ENCODE measurements around the gene ELOVL5.
A peak's percentile ranks its signal among the peaks of the same experiment; 100 is the strongest.
"Not testable (repeated sequence)": the region's sequence is repeated elsewhere in the genome, so short reads cannot be mapped to it uniquely, and the experiment has no call there.

ELOVL5 gene

DNA sequence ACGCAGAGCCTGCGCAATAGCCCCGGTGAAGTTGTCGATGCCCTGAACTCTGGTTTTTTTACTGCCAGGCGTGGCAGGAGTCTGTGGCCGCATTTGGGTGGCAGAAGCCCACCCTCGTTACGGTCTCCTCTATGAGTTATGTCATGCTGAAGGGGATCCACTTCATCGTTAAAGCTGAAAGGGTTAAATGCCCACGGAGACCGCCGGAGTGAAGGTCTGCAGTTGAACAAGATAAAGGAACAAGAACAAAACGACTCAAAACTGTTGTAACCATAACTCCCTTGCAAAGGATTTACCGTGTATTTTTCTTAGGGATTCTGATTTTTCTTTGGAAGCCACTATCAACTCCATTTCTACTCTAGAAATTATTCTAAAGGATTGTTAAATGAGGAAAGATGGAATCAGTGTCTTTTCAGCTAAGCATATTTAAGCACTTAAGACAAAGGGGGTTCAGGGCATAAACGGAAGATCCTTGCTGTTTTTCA is 501 bp upstream of the ELOVL5 start:
- peak overlapping the region; percentile 85 for H3K4me3 ChIP-seq (replicated peaks; ENCODE audit: insufficient read depth, low read length)
- H3K27me3 ChIP-seq (ENCODE audit: insufficient read depth, poor library complexity, severe bottlenecking): no peaks in the 10 kb centered on the region
- no peak for TF ChIP-seq GABPA (IDR thresholded peaks at IDR 0.05; ENCODE audit: low read depth)
- 0 out of 2 replicates have a peak, but pooled peaks have one; percentile 5 for TF ChIP-seq POLR2AphosphoS5 (IDR thresholded peaks at IDR 0.05; ENCODE audit: low read depth)
- TF ChIP-seq, protein P1, sequence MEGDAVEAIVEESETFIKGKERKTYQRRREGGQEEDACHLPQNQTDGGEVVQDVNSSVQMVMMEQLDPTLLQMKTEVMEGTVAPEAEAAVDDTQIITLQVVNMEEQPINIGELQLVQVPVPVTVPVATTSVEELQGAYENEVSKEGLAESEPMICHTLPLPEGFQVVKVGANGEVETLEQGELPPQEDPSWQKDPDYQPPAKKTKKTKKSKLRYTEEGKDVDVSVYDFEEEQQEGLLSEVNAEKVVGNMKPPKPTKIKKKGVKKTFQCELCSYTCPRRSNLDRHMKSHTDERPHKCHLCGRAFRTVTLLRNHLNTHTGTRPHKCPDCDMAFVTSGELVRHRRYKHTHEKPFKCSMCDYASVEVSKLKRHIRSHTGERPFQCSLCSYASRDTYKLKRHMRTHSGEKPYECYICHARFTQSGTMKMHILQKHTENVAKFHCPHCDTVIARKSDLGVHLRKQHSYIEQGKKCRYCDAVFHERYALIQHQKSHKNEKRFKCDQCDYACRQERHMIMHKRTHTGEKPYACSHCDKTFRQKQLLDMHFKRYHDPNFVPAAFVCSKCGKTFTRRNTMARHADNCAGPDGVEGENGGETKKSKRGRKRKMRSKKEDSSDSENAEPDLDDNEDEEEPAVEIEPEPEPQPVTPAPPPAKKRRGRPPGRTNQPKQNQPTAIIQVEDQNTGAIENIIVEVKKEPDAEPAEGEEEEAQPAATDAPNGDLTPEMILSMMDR (IDR thresholded peaks at IDR 0.05; ENCODE audit: insufficient read depth, low read length): no peak
- TF ChIP-seq SPI1 (IDR thresholded peaks at IDR 0.05; ENCODE audit: borderline replicate concordance, low read depth): no peak
- TF ChIP-seq, protein P2, sequence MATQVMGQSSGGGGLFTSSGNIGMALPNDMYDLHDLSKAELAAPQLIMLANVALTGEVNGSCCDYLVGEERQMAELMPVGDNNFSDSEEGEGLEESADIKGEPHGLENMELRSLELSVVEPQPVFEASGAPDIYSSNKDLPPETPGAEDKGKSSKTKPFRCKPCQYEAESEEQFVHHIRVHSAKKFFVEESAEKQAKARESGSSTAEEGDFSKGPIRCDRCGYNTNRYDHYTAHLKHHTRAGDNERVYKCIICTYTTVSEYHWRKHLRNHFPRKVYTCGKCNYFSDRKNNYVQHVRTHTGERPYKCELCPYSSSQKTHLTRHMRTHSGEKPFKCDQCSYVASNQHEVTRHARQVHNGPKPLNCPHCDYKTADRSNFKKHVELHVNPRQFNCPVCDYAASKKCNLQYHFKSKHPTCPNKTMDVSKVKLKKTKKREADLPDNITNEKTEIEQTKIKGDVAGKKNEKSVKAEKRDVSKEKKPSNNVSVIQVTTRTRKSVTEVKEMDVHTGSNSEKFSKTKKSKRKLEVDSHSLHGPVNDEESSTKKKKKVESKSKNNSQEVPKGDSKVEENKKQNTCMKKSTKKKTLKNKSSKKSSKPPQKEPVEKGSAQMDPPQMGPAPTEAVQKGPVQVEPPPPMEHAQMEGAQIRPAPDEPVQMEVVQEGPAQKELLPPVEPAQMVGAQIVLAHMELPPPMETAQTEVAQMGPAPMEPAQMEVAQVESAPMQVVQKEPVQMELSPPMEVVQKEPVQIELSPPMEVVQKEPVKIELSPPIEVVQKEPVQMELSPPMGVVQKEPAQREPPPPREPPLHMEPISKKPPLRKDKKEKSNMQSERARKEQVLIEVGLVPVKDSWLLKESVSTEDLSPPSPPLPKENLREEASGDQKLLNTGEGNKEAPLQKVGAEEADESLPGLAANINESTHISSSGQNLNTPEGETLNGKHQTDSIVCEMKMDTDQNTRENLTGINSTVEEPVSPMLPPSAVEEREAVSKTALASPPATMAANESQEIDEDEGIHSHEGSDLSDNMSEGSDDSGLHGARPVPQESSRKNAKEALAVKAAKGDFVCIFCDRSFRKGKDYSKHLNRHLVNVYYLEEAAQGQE (IDR thresholded peaks at IDR 0.05; ENCODE audit: insufficient replicate concordance, low read depth): no peak
- peak overlapping the region; percentile 85 for H3K27ac ChIP-seq (replicated peaks)
- DNase-seq (ENCODE audit: low read depth in 1 of 2, low spot score in 1 of 2): no peak

DNA sequence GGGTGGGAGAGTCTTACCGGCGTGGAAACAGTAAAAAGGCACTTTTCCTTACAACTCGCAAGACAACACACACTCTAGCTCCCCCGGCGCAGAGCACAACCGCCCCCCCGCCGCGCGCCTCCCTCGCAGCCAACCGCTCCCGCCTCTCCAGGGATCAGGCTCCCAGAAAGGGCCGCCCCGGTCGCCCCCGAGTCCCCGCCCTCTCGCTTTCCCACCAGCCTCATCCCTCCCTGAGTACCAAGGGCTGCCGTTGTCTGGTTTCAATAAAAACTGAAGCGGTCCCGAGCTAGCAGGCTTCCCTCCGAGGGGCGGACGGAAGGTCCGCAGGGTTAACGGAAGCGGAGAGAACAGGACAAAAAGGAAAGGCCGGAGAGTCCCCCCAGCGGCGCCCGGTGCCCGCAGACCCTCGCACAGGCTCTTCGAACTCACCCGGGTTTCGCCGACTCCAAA is 804 bp downstream of the ELOVL5 start:
- TF ChIP-seq, protein P2 (IDR thresholded peaks at IDR 0.05; ENCODE audit: insufficient replicate concordance, low read depth): no peak
- TF ChIP-seq SPI1 (IDR thresholded peaks at IDR 0.05; ENCODE audit: borderline replicate concordance, low read depth): no peak
- no peak for TF ChIP-seq GABPA (IDR thresholded peaks at IDR 0.05; ENCODE audit: low read depth)
- TF ChIP-seq POLR2AphosphoS5 (IDR thresholded peaks at IDR 0.05; ENCODE audit: low read depth): no peak
- TF ChIP-seq, protein P1 (IDR thresholded peaks at IDR 0.05; ENCODE audit: insufficient read depth, low read length): no peak
- peak in 1 of 2 experiments; percentile 68 for DNase-seq (ENCODE audit: low read depth in 1 of 2, low spot score in 1 of 2)
- peak overlapping the region; percentile 85 for H3K27ac ChIP-seq (replicated peaks)
- no peaks in the 10 kb centered on the region for H3K27me3 ChIP-seq (ENCODE audit: insufficient read depth, poor library complexity, severe bottlenecking)
- H3K4me3 ChIP-seq (replicated peaks; ENCODE audit: insufficient read depth, low read length): peak overlapping the region; percentile 85

DNA sequence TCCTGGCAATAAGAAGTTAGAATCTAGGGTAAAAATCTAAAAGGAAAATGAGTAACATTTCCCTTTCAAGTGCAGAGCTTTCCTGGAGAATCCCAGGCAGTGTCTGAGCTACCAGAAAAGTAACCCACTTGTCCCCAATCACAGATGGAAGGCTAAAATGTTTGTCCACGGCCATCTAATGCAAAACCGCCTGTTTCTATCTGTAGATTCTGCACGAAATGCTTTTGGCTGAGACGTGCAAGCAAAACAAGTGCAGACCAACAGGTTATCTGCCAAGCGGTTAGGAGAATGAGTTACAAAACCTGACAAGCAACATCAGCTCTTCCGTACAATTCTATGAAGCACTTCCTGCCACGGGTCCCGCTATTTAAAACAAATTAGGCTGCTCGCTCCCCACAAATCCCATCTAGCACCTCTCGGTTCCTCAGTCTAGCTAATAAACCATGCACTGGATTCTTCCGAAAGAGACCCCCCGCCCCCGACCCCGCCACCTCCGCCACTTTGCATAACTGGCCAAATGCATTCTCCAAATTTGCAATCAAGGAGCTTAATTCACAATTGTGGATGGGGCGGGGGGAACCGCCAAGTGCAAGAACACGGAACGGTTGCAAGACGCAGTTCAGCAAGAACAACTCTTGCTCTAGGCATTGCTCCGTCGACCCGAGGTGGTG is 1.4 kb downstream of the ELOVL5 start:
- DNase-seq (ENCODE audit: low read depth in 1 of 2, low spot score in 1 of 2): peak in 1 of 2 experiments; percentile 66
- Histone ChIP-seq H3K27ac (replicated peaks) (peak overlapping the region; percentile 85), H3K4me3 (replicated peaks; ENCODE audit: insufficient read depth, low read length) (peak overlapping the region; percentile 85), H3K27me3 (ENCODE audit: insufficient read depth, poor library complexity, severe bottlenecking) (no peaks in the 10 kb centered on the region)
- peak; percentile 58; the same call in 1 of the 2 replicates for TF ChIP-seq SPI1 (IDR thresholded peaks at IDR 0.05; ENCODE audit: borderline replicate concordance, low read depth)
- TF ChIP-seq, protein P2 (IDR thresholded peaks at IDR 0.05; ENCODE audit: insufficient replicate concordance, low read depth): no peak
- TF ChIP-seq, protein P1 (IDR thresholded peaks at IDR 0.05; ENCODE audit: insufficient read depth, low read length): no peak

DNA sequence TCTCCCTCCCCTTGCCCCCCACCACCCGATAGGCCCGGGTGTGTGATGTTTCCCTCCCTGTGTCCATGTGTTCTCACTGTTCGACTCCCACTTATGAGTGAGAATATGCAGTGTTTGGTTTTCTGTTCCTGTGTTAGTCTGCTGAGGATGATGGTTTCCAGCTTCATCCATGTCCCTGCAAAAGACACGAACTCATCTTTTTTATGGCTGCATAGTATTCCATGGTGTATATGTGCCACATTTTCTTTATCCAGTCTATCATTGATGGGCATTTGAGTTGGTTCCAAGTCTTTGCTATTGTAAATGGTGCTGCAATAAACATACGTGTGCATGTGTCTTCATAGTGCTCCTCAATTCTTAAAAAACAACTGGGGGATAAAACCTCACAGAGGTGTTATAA is 2.7 kb downstream of the ELOVL5 start:
- H3K27ac ChIP-seq (replicated peaks); DNase-seq (ENCODE audit: low read depth in 1 of 2, low spot score in 1 of 2); H3K4me3 ChIP-seq (replicated peaks; ENCODE audit: insufficient read depth, low read length); H3K27me3 ChIP-seq (ENCODE audit: insufficient read depth, poor library complexity, severe bottlenecking): not testable (repeated sequence)
